ENCODE results near the gene CABP2.

- TF ChIP-seq EP300 (IDR thresholded peaks at IDR 0.05) (no peak), CTCF (IDR thresholded peaks at IDR 0.05) (no peak), POLR2A (IDR thresholded peaks at IDR 0.05; ENCODE audit: low read depth) (no peak)
These were observed 41.0 kb upstream of the CABP2 start for GRCh38 chr11:67564230-67564629.
